Mucosa of rectum (tissue), 2 donors: ENCODE results near the gene OST4.

ENCODE experiments used
- H3K27ac ChIP-seq, 2 donors: one replicate each; pipeline ENCODE4 v1.7.0; 2013; ENCODE audit warnings: inconsistent platforms in 2 of 2, low read depth in 2 of 2, low read length in 2 of 2
- H3K27me3 ChIP-seq, 2 donors: one replicate each; pipeline ENCODE4 v1.7.0; 2013; ENCODE audit warnings: low read length in 2 of 2; ENCODE audit not compliant: control insufficient read depth in 2 of 2, insufficient read depth in 2 of 2
- H3K36me3 ChIP-seq, 2 donors: one replicate each; pipeline ENCODE4 v1.7.0; 2013; ENCODE audit warnings: low read length in 2 of 2; ENCODE audit not compliant: control insufficient read depth in 2 of 2, insufficient read depth in 2 of 2
- H3K4me1 ChIP-seq, 2 donors: one replicate each; pipeline ENCODE4 v1.7.0; 2013; ENCODE audit warnings: low read length in 2 of 2, mild to moderate bottlenecking in 1 of 2; ENCODE audit not compliant: control insufficient read depth in 2 of 2, insufficient read depth in 2 of 2
- H3K4me3 ChIP-seq, 2 donors: one replicate each; pipeline ENCODE4 v1.7.0; 2013; ENCODE audit warnings: low read length in 2 of 2
- H3K9ac ChIP-seq, 2 donors: one replicate each; pipeline ENCODE4 v1.7.0; 2013; ENCODE audit warnings: low read length in 2 of 2, low read depth in 1 of 2, mild to moderate bottlenecking in 1 of 2
- H3K9me3 ChIP-seq, 2 donors: one replicate each; pipeline ENCODE4 v1.7.0; 2013; ENCODE audit warnings: low read length in 2 of 2; ENCODE audit not compliant: control insufficient read depth in 2 of 2
- donor health status: healthy.
- donor health status: Normal muscosa, but diverticular disease.

Gene OST4

DNA sequence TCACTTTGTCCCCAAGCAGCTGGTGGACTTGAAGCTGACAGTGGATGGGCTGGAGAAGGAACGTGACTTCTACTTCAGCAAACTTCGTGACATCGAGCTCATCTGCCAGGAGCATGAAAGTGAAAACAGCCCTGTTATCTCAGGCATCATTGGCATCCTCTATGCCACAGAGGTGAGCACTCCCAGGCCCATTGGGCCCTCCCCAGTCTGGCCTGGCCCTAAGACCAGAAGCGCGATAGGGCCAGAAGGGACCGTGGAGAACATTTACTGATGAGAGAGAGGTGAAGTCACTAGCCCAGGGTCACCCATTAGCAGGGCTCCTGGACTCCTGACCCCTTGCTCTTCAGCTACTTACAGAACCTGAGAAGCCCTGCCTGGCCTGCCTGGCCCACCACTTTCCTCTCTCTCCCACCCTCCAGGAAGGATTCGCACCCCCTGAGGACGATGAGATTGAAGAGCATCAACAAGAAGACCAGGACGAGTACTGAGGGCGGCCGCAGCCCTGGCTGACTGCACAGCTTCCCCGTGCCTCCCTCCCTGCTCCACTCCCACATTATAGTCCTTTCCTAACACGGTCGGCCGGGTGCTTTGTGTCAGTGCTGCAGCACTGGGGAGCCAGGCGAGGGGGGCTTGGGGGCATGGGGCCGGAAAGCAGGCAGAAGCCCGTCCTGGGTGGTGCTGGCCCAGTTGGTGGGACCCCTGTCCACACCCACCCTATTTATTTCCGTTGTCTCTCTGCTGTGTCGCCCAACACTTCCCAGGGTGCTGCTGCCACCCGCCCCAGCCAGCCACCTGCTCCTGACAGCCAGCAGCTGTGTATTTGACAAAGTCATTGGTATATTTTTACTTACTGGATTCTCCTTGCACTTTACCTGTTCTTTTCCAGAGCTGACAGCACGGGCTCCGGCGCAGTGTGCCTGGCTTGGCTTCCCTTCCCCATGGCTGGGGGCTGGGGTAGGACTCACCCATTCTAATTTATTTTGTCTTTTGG lies 45.3 kb downstream of the OST4 start:
- Histone ChIP-seq H3K9me3 (no peaks in the 10 kb centered on the region), H3K36me3 (peaks cover 10 to 36% of the 10 kb centered on the region in 2 donors), H3K27me3 (no peaks in the 10 kb centered on the region), H3K9ac (no peak overlapping the region), H3K4me3 (no peak overlapping the region), H3K4me1 (peaks cover 6 to 11% of the 10 kb centered on the region in 2 donors), H3K27ac (no peak overlapping the region)

DNA sequence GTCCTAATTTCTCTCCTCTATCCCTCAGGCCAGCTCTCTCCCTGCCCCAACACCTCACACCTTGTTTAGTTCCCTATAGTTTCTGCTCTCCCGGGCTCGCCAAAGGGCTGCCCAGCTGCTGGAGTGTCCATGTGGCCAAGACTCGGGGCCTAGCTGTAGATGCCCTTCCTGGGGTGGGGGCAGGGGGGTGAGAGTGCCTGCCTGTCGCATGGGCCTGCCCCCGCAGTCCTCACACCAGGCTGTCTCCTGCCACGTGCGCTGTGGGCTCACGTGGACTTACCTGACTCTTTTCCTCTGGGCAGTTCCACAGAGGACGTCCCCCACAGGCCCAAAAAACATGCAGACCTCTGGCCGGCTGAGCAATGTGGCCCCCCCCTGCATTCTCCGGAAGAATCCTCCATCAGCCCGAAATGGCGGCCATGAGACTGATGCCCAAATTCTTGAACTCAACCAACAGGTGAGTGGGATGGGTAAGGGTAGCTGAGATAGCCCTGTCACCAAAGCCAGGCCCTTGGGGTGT lies 46.1 kb downstream of the OST4 start:
- Histone ChIP-seq H3K9me3 (no peaks in the 10 kb centered on the region), H3K9ac (no peak overlapping the region), H3K27me3 (no peaks in the 10 kb centered on the region), H3K27ac (no peak overlapping the region), H3K36me3 (peaks cover 10 to 36% of the 10 kb centered on the region in 2 donors), H3K4me1 (peaks cover 10 to 19% of the 10 kb centered on the region in 2 donors), H3K4me3 (no peak overlapping the region)

GRCh38 chr2:27024812-27025211 lies 46.6 kb downstream of the OST4 start:
- Histone ChIP-seq H3K27me3 (no peaks in the 10 kb centered on the region), H3K9ac (no peak overlapping the region), H3K36me3 (peaks cover 10 to 36% of the 10 kb centered on the region in 2 donors), H3K4me1 (peaks cover 16 to 25% of the 10 kb centered on the region in 2 donors), H3K9me3 (no peaks in the 10 kb centered on the region), H3K27ac (no peak overlapping the region), H3K4me3 (no peak overlapping the region)

- Histone ChIP-seq H3K4me1 (peaks cover 21 to 31% of the 10 kb centered on the region in 2 donors), H3K27me3 (no peaks in the 10 kb centered on the region), H3K4me3 (no peak overlapping the region), H3K9me3 (no peaks in the 10 kb centered on the region), H3K27ac (no peak overlapping the region), H3K9ac (no peak overlapping the region), H3K36me3 (peaks cover 10 to 34% of the 10 kb centered on the region in 2 donors)
Observed at GRCh38 chr2:27024188-27024587, 47.3 kb downstream of the OST4 start.

GRCh38 chr2:27023740-27024139 lies 47.7 kb downstream of the OST4 start:
- Histone ChIP-seq H3K4me1 (peaks cover 21 to 31% of the 10 kb centered on the region in 2 donors), H3K9me3 (no peaks in the 10 kb centered on the region), H3K9ac (no peak overlapping the region), H3K4me3 (no peak overlapping the region), H3K27ac (no peak overlapping the region), H3K36me3 (peaks cover 10 to 31% of the 10 kb centered on the region in 2 donors), H3K27me3 (no peaks in the 10 kb centered on the region)

- H3K4me1 ChIP-seq = peaks cover 24 to 31% of the 10 kb centered on the region in 2 donors
- H3K9me3 ChIP-seq = no peaks in the 10 kb centered on the region
- H3K27ac ChIP-seq = peak overlapping the region; percentile 40 to 73
- no peak overlapping the region for H3K9ac ChIP-seq
- H3K4me3 ChIP-seq = no peak overlapping the region
- H3K27me3 ChIP-seq = no peaks in the 10 kb centered on the region
- H3K36me3 ChIP-seq = peaks cover 8 to 19% of the 10 kb centered on the region in 2 donors
Observed at GRCh38 chr2:27021253-27022049, 50.0 kb downstream of the OST4 start.
